Dedifferentiated amniotic fluid mesenchymal stem cell (primary cell): Measurements from ENCODE around the gene INPP5J.
"Not testable (repeated sequence)": the region's sequence is repeated elsewhere in the genome, so short reads cannot be mapped to it uniquely, and the experiment has no call there.

Source experiments
- DNase-seq: peaks from one replicate; pipeline ENCODE4 v3.0.0-alpha.2; 2016; ENCODE audit errors: extremely low spot score

INPP5J gene

GRCh38 chr22:31148488-31148887, 25.7 kb downstream of the INPP5J start:
- no peak for DNase-seq

- peak; percentile 77 for DNase-seq
Measured at GRCh38 chr22:31148953-31149627, 26.3 kb downstream of the INPP5J start.

GRCh38 chr22:31150615-31151014, 27.8 kb downstream of the INPP5J start:
- DNase-seq: no peak

GRCh38 chr22:31151872-31152271, 29.1 kb downstream of the INPP5J start:
- DNase-seq: no peak

GRCh38 chr22:31153357-31153756, 30.6 kb downstream of the INPP5J start:
- no peak for DNase-seq

GRCh38 chr22:31154975-31155374, 32.2 kb downstream of the INPP5J start:
- no peak for DNase-seq

- DNase-seq: no peak
Measured at GRCh38 chr22:31155422-31155821, 32.7 kb downstream of the INPP5J start.

GRCh38 chr22:31160328-31160978, 37.7 kb downstream of the INPP5J start:
- peak; percentile 23 for DNase-seq

GRCh38 chr22:31161386-31161785, 38.6 kb downstream of the INPP5J start:
- DNase-seq: no peak

GRCh38 chr22:31162015-31162765, 39.4 kb downstream of the INPP5J start:
- DNase-seq: no peak

GRCh38 chr22:31170971-31171370, 48.2 kb downstream of the INPP5J start:
- DNase-seq: no peak

- DNase-seq: not testable (repeated sequence)
Measured at GRCh38 chr22:31171734-31172133, 49.0 kb downstream of the INPP5J start.

- DNase-seq: peak; percentile 82
Measured at GRCh38 chr22:31173386-31174145, 50.8 kb downstream of the INPP5J start.

- no peak for DNase-seq
Measured at GRCh38 chr22:31176923-31177322, 54.2 kb downstream of the INPP5J start.

- DNase-seq: peak; percentile 86
Measured at GRCh38 chr22:31177420-31178162, 54.8 kb downstream of the INPP5J start.

GRCh38 chr22:31178859-31179258, 56.1 kb downstream of the INPP5J start:
- no peak for DNase-seq

GRCh38 chr22:31179345-31179744, 56.6 kb downstream of the INPP5J start:
- DNase-seq: peak; percentile 56

- no peak for DNase-seq
Measured at GRCh38 chr22:31184015-31184414, 61.2 kb downstream of the INPP5J start.
